Pancreas (tissue), 10 donors: Measurements from ENCODE around the gene ZHX3. TPM values are rescaled to one million over a fixed set of nuclear protein-coding genes. Genes with fewer than 3 reads are reported as not detected.

Source experiments
- ATAC-seq, 4 donors: fragments of 200-7000 bp; cut with Tn5 transposase; one replicate each; pipeline versions ENCODE4 v1.8.0 to v1.9.1; 2020; ENCODE audit warnings: mild to moderate bottlenecking in 4 of 4, moderate library complexity in 4 of 4
- DNase-seq, 6 donors: peaks; one replicate each; pipeline ENCODE4 v3.0.0-alpha.2; 2020
- FAIRE-seq: peaks from 2 replicates; lab custom pipeline; 2012; peaks lifted over from hg19 to GRCh38; lab: Jason Lieb, UNC
- H3K27ac ChIP-seq, 4 donors: fragments of 200-600 bp; sonication (generic); 1 replicate in 3 of 4; 2 replicates in 1 of 4; pipeline versions ENCODE4 v1.5.0 to v1.8.0; 2020
- H3K27me3 ChIP-seq, 4 donors: fragments of 200-600 bp; one replicate each; pipeline ENCODE4 v1.8.0; 2021
- H3K36me3 ChIP-seq, 3 donors: fragments of 200-600 bp; sonication (generic) in 1 of 3; one replicate each; pipeline versions ENCODE4 v1.5.0 to v1.8.0; 2020 to 2021
- H3K4me1 ChIP-seq, 3 donors: fragments of 200-600 bp; one replicate each; pipeline ENCODE4 v1.8.0; 2021
- H3K4me3 ChIP-seq, 4 donors: fragments of 200-600 bp; sonication (generic) in 2 of 4; one replicate each; pipeline versions ENCODE4 v1.5.0 to v1.8.0; 2020 to 2021
- H3K9me3 ChIP-seq, 4 donors: fragments of 200-600 bp; one replicate each; pipeline ENCODE4 v1.8.0; 2021
- WGBS, 2 donors: extraction: QIAGEN DNeasy Blood & Tissue Kit; methylation state at CpG; one replicate each; pipeline ENCODE4 v1.1.7; 2013; 5-methylcytosine and 5-hydroxymethylcytosine counted together
- intact Hi-C, 3 donors: fragments of 100-400 bp; cut with DNase I; formaldehyde crosslinking; loops; one replicate each; pipeline versions ENCODE4 v1.11.1 to v1.14.2; 2022
- polyA plus RNA-seq, 2 donors: library from polyadenylated mRNA; stranded (reverse); fragments of 200-250 nt; gene quantifications; one replicate each; pipeline ENCODE4 v1.2.3, GENCODE V29; 2013
- total RNA-seq, 6 donors: library from RNA; stranded (reverse); fragmentation: NEBNext Ultra II Directional in 4 of 6; extraction: Animal tissue kit (Norgen Biotek cat#: 25700) in 4 of 6; gene quantifications; one replicate each; pipeline versions ENCODE4 v1.2.1 to v1.2.4, GENCODE V29; 2021 to 2023
- TF ChIP-seq, protein P1 (sequence below), 4 donors: fragments of 200-600 bp; sonication (generic) in 3 of 4; IDR thresholded peaks; one replicate each; pipeline versions ENCODE4 v1.5.0 to v1.8.0; 2021; ENCODE audit warnings: antibody characterized with exemption in 4 of 4
- donor health status: healthy with polysubstance abuse.
- donor health status: DM: no; HTN: no; CAD: no; lungs with moderate emphysema.
- donor health status: DM: no; HTN: no; CAD: no.
- donor health status: control.
- donor health status: control.
- donor health status: Bipolar disorder and iron deficiency.
- donor health status: DM: yes; HTN: yes; CAD: no.
- donor health status: DM: no; HTN: no; CAD: no.
- donor health status: DM: no; HTN: no; CAD: no.
- donor health status: DM: yes; HTN: yes; CAD: no.

The ZHX3 gene
- total and polyA plus RNA-seq, 8 donors, result 7.9 to 17.3 (median 13.0) TPM

DNA sequence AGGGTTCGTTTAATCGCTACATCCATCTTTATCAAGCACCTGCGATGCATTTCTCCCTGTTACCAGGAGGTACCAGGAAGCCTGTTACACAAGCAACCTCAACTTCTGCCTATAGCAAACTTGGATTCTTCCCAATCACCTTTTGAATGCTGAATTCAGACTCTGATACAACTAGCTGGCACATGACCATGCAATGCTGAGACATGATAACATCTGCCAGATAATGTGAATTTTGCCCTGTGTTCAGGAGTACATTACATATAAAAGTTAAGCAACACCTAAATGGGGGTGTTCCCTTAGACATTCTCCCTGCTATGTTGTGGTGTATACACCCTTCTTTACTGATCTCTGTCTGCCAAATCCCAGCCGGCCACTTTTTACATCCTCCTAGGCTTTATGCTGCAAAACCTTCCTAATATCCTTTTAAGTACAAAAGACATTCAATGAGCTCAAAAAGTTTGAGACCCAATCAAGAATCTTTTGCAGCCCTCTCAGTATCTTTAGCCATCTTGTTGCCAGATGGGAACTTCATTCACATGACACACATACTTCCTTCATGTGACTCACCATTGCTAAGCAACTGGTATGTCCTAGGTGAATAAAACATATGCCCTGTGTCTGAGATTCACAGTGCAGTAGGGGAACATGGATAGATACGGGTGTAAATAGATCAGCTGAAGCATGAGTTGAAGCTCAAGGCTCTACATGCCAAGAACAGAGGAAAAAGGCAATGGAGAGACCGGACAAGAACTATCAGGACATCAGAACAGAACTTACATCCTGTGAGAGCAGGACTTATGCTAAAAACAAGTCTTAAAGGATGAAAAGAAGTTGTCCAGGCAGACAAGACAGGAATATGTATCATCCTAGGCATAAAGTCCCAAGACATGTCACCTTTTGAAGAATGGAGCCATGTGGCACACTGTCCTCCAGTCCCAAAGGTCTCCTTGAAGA lies 84.3 kb downstream of the ZHX3 start:
- H3K9me3 ChIP-seq, result no peaks in the 10 kb centered on the region
- peaks cover 0 to 6% (median 0%) of the 10 kb centered on the region in 3 donors for H3K4me1 ChIP-seq
- H3K27me3 ChIP-seq, result no peaks in the 10 kb centered on the region
- DNase-seq, result no peak
- no peaks in the 10 kb centered on the region for H3K36me3 ChIP-seq
- intact Hi-C loops, result loop anchor here in 1 of 3 donors (10.0 kb wide), 1 partner anchor 102 kb away; no protein-coding TSS in a partner anchor
- H3K4me3 ChIP-seq, result no peak overlapping the region
- FAIRE-seq, result no peak
- TF ChIP-seq, protein P1, sequence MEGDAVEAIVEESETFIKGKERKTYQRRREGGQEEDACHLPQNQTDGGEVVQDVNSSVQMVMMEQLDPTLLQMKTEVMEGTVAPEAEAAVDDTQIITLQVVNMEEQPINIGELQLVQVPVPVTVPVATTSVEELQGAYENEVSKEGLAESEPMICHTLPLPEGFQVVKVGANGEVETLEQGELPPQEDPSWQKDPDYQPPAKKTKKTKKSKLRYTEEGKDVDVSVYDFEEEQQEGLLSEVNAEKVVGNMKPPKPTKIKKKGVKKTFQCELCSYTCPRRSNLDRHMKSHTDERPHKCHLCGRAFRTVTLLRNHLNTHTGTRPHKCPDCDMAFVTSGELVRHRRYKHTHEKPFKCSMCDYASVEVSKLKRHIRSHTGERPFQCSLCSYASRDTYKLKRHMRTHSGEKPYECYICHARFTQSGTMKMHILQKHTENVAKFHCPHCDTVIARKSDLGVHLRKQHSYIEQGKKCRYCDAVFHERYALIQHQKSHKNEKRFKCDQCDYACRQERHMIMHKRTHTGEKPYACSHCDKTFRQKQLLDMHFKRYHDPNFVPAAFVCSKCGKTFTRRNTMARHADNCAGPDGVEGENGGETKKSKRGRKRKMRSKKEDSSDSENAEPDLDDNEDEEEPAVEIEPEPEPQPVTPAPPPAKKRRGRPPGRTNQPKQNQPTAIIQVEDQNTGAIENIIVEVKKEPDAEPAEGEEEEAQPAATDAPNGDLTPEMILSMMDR (IDR thresholded peaks at IDR 0.05), result no peak
- H3K27ac ChIP-seq, result no peak overlapping the region
- peak; percentile 12 to 65 (median 60) for ATAC-seq
- WGBS, 2 donors, result 89 to 90% methylated on average over 6 of the region's 6 CpGs

DNA sequence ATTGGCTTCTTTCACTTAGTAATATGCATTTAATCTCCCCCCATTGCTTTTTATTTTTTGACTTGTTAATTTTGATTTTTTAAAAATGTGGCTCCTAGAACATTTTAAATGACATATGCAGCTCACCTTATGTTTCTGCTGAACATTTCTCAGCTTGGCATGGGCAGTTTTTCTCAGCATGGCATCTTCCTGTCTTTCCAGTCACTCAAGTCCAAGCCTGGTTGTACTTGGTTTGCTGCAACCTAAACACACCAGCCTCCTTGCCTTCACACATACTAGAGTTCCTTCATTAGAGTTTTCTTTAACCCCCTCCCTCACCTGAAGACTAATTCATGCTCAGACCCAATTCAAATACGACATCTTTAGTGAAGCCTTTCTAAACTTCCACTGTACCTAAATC lies 86.4 kb downstream of the ZHX3 start:
- TF ChIP-seq, protein P1 (IDR thresholded peaks at IDR 0.05), result no peak
- intact Hi-C loops, result loop anchor here in 1 of 3 donors (10.0 kb wide), 1 partner anchor 104 kb away; no protein-coding TSS in a partner anchor
- FAIRE-seq, result no peak
- Histone ChIP-seq H3K4me1 (peaks cover 0 to 6% (median 0%) of the 10 kb centered on the region in 3 donors), H3K27ac (no peak overlapping the region), H3K27me3 (no peaks in the 10 kb centered on the region), H3K9me3 (no peaks in the 10 kb centered on the region), H3K4me3 (no peak overlapping the region), H3K36me3 (no peaks in the 10 kb centered on the region)
- no peak for ATAC-seq
- DNase-seq, result no peak
- WGBS, 2 donors, result 88 to 93% methylated on average over 1 of the region's 1 CpG

DNA sequence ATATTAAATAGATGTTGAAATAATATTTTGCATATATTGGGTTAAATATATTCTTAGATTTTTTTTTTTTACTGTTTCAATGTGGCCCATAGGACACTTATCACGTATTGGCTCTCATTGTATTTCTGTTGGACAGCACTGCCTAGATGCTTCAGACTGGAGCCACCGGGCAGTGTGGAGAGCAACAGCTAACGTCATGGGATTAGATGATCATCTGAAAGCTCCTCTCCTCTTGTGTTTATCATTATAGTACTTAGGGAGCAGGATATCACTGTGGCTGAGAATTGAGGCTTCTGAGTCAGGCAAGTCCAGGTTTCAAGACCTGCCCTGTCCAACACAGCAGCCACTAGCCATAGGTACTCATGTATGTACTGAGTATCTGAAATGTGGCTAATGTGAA lies 87.4 kb downstream of the ZHX3 start:
- H3K4me3 ChIP-seq, result no peak overlapping the region
- ATAC-seq (no peak), DNase-seq (no peak), FAIRE-seq (no peak)
- intact Hi-C loops, result loop anchor here in 1 of 3 donors (10.0 kb wide), 1 partner anchor 105 kb away; no protein-coding TSS in a partner anchor
- H3K36me3 ChIP-seq, result no peaks in the 10 kb centered on the region
- no peak overlapping the region for H3K27ac ChIP-seq
- peaks cover 0 to 6% (median 0%) of the 10 kb centered on the region in 3 donors for H3K4me1 ChIP-seq
- TF ChIP-seq, protein P1 (IDR thresholded peaks at IDR 0.05), result no peak
- no peaks in the 10 kb centered on the region for H3K27me3 ChIP-seq
- 85 to 91% methylated on average over 3 of the region's 3 CpGs for WGBS, 2 donors
- H3K9me3 ChIP-seq, result no peaks in the 10 kb centered on the region

DNA sequence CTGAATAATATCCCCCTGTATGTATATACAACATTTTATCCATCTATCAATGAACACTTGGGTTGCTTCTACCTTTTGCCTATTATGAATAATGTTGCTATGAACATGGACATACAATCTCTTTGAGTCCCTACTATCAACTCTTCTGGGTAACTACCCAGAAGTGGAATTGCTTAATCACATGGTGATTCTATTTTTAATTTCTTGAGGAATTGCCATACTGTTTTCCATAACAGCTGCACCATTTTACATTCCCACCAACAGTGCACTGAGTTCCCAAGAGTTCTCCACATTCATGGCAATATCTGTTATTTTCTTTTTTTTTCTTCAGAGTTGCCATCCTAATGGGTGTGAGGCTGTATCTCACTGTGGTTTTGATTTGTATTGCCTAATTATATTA lies 88.3 kb downstream of the ZHX3 start:
- Histone ChIP-seq H3K4me3 (no peak overlapping the region), H3K27ac (no peak overlapping the region), H3K9me3 (no peaks in the 10 kb centered on the region), H3K4me1 (peaks cover 0 to 5% (median 0%) of the 10 kb centered on the region in 3 donors), H3K36me3 (no peaks in the 10 kb centered on the region), H3K27me3 (no peaks in the 10 kb centered on the region)
- TF ChIP-seq, protein P1 (IDR thresholded peaks at IDR 0.05), result no peak
- FAIRE-seq (no peak), DNase-seq (no peak), ATAC-seq (no peak)
- intact Hi-C loops, result no loop called here

DNA sequence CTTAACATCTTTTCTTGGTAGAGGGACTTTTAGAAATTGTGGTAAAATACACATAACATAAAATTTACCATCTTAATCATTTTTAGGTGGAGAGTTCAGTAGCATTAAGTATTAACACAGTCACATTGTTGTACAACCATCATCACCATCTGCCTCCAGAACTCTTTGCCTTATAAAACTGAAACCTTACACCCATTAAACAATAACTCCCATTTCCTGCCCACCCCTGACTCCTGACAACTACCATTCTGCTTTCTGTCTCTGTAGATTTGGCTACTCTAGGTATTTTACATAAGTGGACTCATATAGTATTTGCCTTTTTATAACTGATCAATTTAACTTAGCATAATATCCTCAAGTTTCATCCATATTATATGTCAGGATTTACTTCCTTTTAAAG lies 88.7 kb downstream of the ZHX3 start:
- H3K4me3 ChIP-seq, result no peak overlapping the region
- intact Hi-C loops, result no loop called here
- DNase-seq (no peak), ATAC-seq (no peak), FAIRE-seq (no peak)
- TF ChIP-seq, protein P1 (IDR thresholded peaks at IDR 0.05), result no peak
- no peak overlapping the region for H3K27ac ChIP-seq
- H3K36me3 ChIP-seq, result no peaks in the 10 kb centered on the region
- no peaks in the 10 kb centered on the region for H3K9me3 ChIP-seq
- H3K4me1 ChIP-seq, result peaks cover 0 to 3% (median 0%) of the 10 kb centered on the region in 3 donors
- no peaks in the 10 kb centered on the region for H3K27me3 ChIP-seq
